Fibroblast of lung (primary cell): ENCODE results near the gene PIGN.

Experiments used
- CTCF ChIP-seq, 2 donors: IDR thresholded peaks in 1 of 2; conservative IDR thresholded peaks in 1 of 2; 1 replicate in 1 of 2; 2 replicates in 1 of 2; pipeline ENCODE4 v1.5.1; 2011 to 2012; ENCODE audit warnings: low read length in 2 of 2, control low read depth in 1 of 2, inconsistent platforms in 1 of 2, low read depth in 1 of 2, mild to moderate bottlenecking in 1 of 2
- EZH2 ChIP-seq: IDR thresholded peaks from 2 replicates; pipeline ENCODE4 v1.5.1; 2012; ENCODE audit warnings: low read length, control low read depth, mild to moderate bottlenecking; ENCODE audit errors: missing control alignments

GRCh38 chr18:62224229-62224628, 37.4 kb upstream of the PIGN start:
- TF ChIP-seq CTCF (conservative IDR thresholded peaks at IDR 0.05 in 1 of 2, IDR thresholded peaks at IDR 0.05 in 1 of 2; ENCODE audit: low read depth in 1 of 2, low read length in 2 of 2) (no peak), EZH2 (no peak)
